ACC112 (cell line): ENCODE results near the gene NUDT8.

ENCODE experiments used
- H2AFZ ChIP-seq: fragments of 200-600 bp; sonication (generic); one replicate; pipeline ENCODE4 v1.6.0; 2017; ENCODE audit warnings: antibody characterized with exemption, low read length; ENCODE audit not compliant: unreplicated experiment
- H3K27ac ChIP-seq: fragments of 200-600 bp; sonication (generic); 2 replicates; pipeline ENCODE4 v1.5.1; 2014; ENCODE audit warnings: low read depth, mild to moderate bottlenecking, antibody characterized with exemption, low read length, moderate library complexity
- H3K27me3 ChIP-seq: fragments of 200-600 bp; sonication (generic); 2 replicates; pipeline ENCODE4 v1.6.1; 2014; ENCODE audit warnings: mild to moderate bottlenecking, antibody characterized with exemption, low read length, moderate library complexity, mixed read lengths; ENCODE audit not compliant: insufficient read depth
- H3K36me3 ChIP-seq: fragments of 200-600 bp; sonication (generic); 2 replicates; pipeline ENCODE4 v1.6.1; 2016; ENCODE audit warnings: mild to moderate bottlenecking, antibody characterized with exemption, low read length, moderate library complexity, mixed read lengths; ENCODE audit not compliant: insufficient read depth
- H3K4me1 ChIP-seq: fragments of 200-600 bp; sonication (generic); one replicate; pipeline ENCODE4 v1.6.1; 2016; ENCODE audit warnings: low read length, mixed read lengths; ENCODE audit not compliant: insufficient read depth, unreplicated experiment, control insufficient read depth
- H3K4me3 ChIP-seq: fragments of 200-600 bp; sonication (generic); 2 replicates; pipeline ENCODE4 v1.5.1; 2014; ENCODE audit warnings: mild to moderate bottlenecking, low read depth, low read length
- H3K79me2 ChIP-seq: fragments of 200-600 bp; sonication (generic); one replicate; pipeline ENCODE4 v1.6.0; 2016; ENCODE audit warnings: low read length; ENCODE audit not compliant: control insufficient read depth, unreplicated experiment, insufficient read depth

The NUDT8 gene

GRCh38 chr11:67629386-67630227 is at the start of gene NUDT8:
TSS of gene NUDT8 (minus strand) at chr11:67629937. CDS start at chr11:67629911, 26 bp downstream.
- H2AFZ ChIP-seq = peak within 1 kb of the TSS; percentile 92
- no peaks in the 10 kb centered on the region for H3K36me3 ChIP-seq
- H3K4me3 ChIP-seq = peak within 1 kb of the TSS; percentile 84
- no peak within 1 kb of the TSS; the same call in 1 of the 2 replicates for H3K27ac ChIP-seq
- H3K27me3 ChIP-seq = no peaks in the 10 kb centered on the region
- H3K79me2 ChIP-seq = no peaks in the 10 kb centered on the region
- peaks cover 4% of the 10 kb centered on the region for H3K4me1 ChIP-seq

GRCh38 chr11:67675058-67675747 is 45.5 kb upstream of the NUDT8 start:
- Histone ChIP-seq H3K27me3 (peaks cover 52% of the 10 kb centered on the region), H2AFZ (no peak overlapping the region), H3K27ac (no peak overlapping the region), H3K79me2 (no peaks in the 10 kb centered on the region), H3K4me1 (no peaks in the 10 kb centered on the region), H3K4me3 (no peak overlapping the region), H3K36me3 (no peaks in the 10 kb centered on the region)

GRCh38 chr11:67674442-67674871 is 44.7 kb upstream of the NUDT8 start, which contains the start of gene ALDH3B2:
TSS of gene ALDH3B2 (minus strand) at chr11:67674623. CDS start at chr11:67666935, 7,688 bp downstream.
- Histone ChIP-seq H3K79me2 (no peaks in the 10 kb centered on the region), H3K4me1 (no peaks in the 10 kb centered on the region), H3K27ac (no peak within 1 kb of the TSS), H3K27me3 (peaks cover 52% of the 10 kb centered on the region), H3K4me3 (no peak within 1 kb of the TSS), H3K36me3 (no peaks in the 10 kb centered on the region), H2AFZ (no peak within 1 kb of the TSS)

GRCh38 chr11:67673902-67674301 is 44.2 kb upstream of the NUDT8 start:
- Histone ChIP-seq H3K4me3 (no peak overlapping the region), H3K27me3 (peaks cover 52% of the 10 kb centered on the region), H3K4me1 (no peaks in the 10 kb centered on the region), H3K27ac (no peak overlapping the region), H2AFZ (no peak overlapping the region), H3K79me2 (no peaks in the 10 kb centered on the region), H3K36me3 (no peaks in the 10 kb centered on the region)

GRCh38 chr11:67673358-67673757 is 43.6 kb upstream of the NUDT8 start:
- H3K4me1 ChIP-seq = no peaks in the 10 kb centered on the region
- no peak overlapping the region for H3K4me3 ChIP-seq
- H2AFZ ChIP-seq = no peak overlapping the region
- peaks cover 52% of the 10 kb centered on the region for H3K27me3 ChIP-seq
- H3K27ac ChIP-seq = no peak overlapping the region
- no peaks in the 10 kb centered on the region for H3K36me3 ChIP-seq
- no peaks in the 10 kb centered on the region for H3K79me2 ChIP-seq

- H3K27ac ChIP-seq = no peak overlapping the region
- H3K4me1 ChIP-seq = no peaks in the 10 kb centered on the region
- H3K4me3 ChIP-seq = no peak overlapping the region
- H2AFZ ChIP-seq = no peak overlapping the region
- no peaks in the 10 kb centered on the region for H3K79me2 ChIP-seq
- peaks cover 35% of the 10 kb centered on the region for H3K27me3 ChIP-seq
- H3K36me3 ChIP-seq = no peaks in the 10 kb centered on the region
These were observed 41.4 kb upstream of the NUDT8 start for GRCh38 chr11:67671211-67671520.

GRCh38 chr11:67670316-67671210 is 40.8 kb upstream of the NUDT8 start:
- H3K4me3 ChIP-seq = no peak overlapping the region
- no peak overlapping the region for H3K27ac ChIP-seq
- no peaks in the 10 kb centered on the region for H3K4me1 ChIP-seq
- no peaks in the 10 kb centered on the region for H3K36me3 ChIP-seq
- no peaks in the 10 kb centered on the region for H3K79me2 ChIP-seq
- no peak overlapping the region for H2AFZ ChIP-seq
- peaks cover 29% of the 10 kb centered on the region for H3K27me3 ChIP-seq

GRCh38 chr11:67668192-67668551 is 38.4 kb upstream of the NUDT8 start:
- Histone ChIP-seq H2AFZ (no peak overlapping the region), H3K27ac (no peak overlapping the region), H3K4me1 (no peaks in the 10 kb centered on the region), H3K4me3 (no peak overlapping the region), H3K79me2 (no peaks in the 10 kb centered on the region), H3K36me3 (no peaks in the 10 kb centered on the region), H3K27me3 (peaks cover 5% of the 10 kb centered on the region)

GRCh38 chr11:67667490-67668191 is 37.9 kb upstream of the NUDT8 start:
- Histone ChIP-seq H2AFZ (no peak overlapping the region), H3K27ac (no peak overlapping the region), H3K36me3 (no peaks in the 10 kb centered on the region), H3K4me3 (no peak overlapping the region), H3K4me1 (no peaks in the 10 kb centered on the region), H3K27me3 (peaks cover 4% of the 10 kb centered on the region; the same call in 1 of the 2 replicates), H3K79me2 (no peaks in the 10 kb centered on the region)
